Testis (tissue), 2 donors: ENCODE measurements around the gene FITM2.

Experiments used
- POLR2A ChIP-seq: fragments of 450-650 bp; IDR thresholded peaks from one replicate; pipeline ENCODE4 v1.6.1; 2017; ENCODE audit warnings: antibody characterized with exemption, mild to moderate bottlenecking, moderate library complexity
- TF ChIP-seq, protein P1 (sequence below), 3 experiments: fragments of 450-650 bp in 2 of 3; fragments of 200-600 bp in 1 of 3; sonication (generic) in 1 of 3; IDR thresholded peaks; one replicate each; pipeline ENCODE4 v1.5.1; 2016 to 2019; ENCODE audit warnings: antibody characterized with exemption in 3 of 3, mild to moderate bottlenecking in 2 of 3, moderate library complexity in 1 of 3

DNA sequence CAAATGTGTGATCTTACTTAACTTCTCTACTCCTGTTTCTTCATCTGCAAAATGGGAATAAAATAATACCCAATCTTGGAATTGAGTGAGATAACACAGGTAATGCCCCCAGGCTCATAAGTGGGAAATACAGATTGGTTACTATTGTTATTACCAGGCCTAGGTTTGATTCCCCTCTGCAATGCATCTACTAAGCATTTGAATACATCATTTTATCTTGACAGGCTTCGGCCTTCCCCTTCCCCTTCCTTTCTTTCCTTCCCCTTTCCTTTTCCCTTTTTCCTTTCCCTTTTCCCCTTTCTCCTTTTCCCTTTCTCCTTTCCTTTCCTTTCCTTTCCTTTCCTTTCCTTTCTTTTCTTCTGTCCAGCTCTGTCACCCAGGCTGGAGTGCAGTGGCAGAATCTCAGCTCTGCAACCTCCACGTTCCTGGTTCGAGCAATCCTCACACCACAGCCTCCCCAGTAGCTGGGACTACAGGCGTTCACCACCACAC is 37.2 kb upstream of the FITM2 start:
- TF ChIP-seq, protein P1, sequence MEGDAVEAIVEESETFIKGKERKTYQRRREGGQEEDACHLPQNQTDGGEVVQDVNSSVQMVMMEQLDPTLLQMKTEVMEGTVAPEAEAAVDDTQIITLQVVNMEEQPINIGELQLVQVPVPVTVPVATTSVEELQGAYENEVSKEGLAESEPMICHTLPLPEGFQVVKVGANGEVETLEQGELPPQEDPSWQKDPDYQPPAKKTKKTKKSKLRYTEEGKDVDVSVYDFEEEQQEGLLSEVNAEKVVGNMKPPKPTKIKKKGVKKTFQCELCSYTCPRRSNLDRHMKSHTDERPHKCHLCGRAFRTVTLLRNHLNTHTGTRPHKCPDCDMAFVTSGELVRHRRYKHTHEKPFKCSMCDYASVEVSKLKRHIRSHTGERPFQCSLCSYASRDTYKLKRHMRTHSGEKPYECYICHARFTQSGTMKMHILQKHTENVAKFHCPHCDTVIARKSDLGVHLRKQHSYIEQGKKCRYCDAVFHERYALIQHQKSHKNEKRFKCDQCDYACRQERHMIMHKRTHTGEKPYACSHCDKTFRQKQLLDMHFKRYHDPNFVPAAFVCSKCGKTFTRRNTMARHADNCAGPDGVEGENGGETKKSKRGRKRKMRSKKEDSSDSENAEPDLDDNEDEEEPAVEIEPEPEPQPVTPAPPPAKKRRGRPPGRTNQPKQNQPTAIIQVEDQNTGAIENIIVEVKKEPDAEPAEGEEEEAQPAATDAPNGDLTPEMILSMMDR (IDR thresholded peaks at IDR 0.05): no peak
- no peak for TF ChIP-seq POLR2A
